GM12892 (cell line): ENCODE results near the gene KRTAP10-8.

ENCODE experiments used
- POLR2A ChIP-seq: IDR thresholded peaks from 2 replicates; pipeline ENCODE4 v1.6.1; 2011; ENCODE audit warnings: low read depth, low read length, control low read depth
- POLR2AphosphoS5 ChIP-seq: IDR thresholded peaks from 2 replicates; pipeline ENCODE4 v1.6.1; 2011; ENCODE audit warnings: low read depth, low read length, control low read depth

DNA sequence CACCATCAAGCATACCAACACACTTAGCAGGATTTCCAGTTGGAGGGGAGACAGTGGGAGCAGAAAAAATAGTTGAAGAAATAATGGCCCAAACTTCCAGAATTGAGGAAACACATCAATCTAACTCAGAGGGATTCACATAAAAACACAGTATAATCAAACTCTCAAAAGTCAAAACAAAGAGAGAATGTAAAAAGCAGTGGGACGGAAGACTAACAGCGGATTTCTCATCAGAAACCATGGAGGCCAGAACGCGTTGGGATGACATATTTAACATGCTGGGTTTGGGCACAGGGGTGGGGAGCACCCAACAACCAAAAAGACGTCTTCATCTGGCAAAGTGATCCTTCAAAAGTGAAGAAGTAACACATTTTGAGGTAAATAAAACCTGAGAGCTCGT is 8.0 kb downstream of the KRTAP10-8 start:
- TF ChIP-seq POLR2AphosphoS5 (no peak), POLR2A (no peak)
